NOMO-1 (cell line): ENCODE measurements around the gene COMTD1.

Source experiments
- DNase-seq, 2 experiments: peaks; one replicate each; lab custom pipeline; 2025; ENCODE audit not compliant: unreplicated experiment in 2 of 2; lab: John Stamatoyannopoulos, UW

Gene COMTD1

GRCh38 chr10:75235375-75236177 lies at the start of gene COMTD1:
Gene COMTD1, minus strand, starts transcription at chr10:75235957. Its CDS starts 29 bp downstream, at chr10:75235928.
- peak; percentile 89 to 93 for DNase-seq

GRCh38 chr10:75283671-75284470 lies 48.1 kb upstream of the COMTD1 start:
- DNase-seq, result no peak

- DNase-seq, result no peak
These were observed 47.4 kb upstream of the COMTD1 start for GRCh38 chr10:75283078-75283670.

DNA sequence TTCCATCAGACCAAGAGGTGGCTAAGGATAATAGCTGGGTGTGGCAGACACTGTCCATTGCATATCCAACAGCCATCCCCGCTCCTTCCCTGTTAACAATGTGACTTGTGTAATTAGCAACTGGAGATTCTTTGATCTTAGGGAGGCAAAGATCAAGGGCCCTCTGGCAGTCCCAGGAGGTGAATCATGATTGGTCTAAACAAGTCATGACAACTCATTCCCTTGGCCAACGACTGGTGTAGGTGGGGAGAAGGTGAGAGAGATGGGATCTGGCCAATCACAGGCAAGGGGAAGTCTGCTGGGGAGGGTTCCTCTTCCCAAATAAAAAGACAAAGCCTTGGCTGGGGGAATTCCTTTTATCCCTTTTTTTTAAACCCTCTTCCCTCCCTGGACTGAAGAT lies 46.2 kb upstream of the COMTD1 start:
- no peak for DNase-seq

DNA sequence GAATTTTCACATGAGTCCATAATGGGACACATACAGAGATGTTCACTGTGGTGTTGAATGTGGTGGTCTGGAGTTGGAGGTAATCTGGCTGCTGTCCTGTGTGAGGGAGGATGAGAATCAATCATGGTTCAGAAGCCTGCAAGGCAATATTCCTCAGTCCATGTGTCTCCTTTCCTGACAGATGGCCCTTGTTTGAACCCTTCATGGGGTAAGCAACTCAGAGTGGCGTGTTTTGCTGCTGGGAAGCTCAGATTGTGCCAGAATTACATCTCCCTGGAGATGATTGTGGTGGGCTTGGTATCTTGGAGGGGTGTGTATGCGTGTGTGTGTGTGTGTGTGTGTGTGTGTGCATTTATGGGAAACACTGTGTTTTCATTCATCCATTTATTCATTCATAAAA lies 44.5 kb upstream of the COMTD1 start:
- no peak for DNase-seq

GRCh38 chr10:75276069-75276872 lies 40.5 kb upstream of the COMTD1 start:
- DNase-seq, result no peak

- no peak for DNase-seq
These were observed 37.1 kb upstream of the COMTD1 start for GRCh38 chr10:75272896-75273295.

DNA sequence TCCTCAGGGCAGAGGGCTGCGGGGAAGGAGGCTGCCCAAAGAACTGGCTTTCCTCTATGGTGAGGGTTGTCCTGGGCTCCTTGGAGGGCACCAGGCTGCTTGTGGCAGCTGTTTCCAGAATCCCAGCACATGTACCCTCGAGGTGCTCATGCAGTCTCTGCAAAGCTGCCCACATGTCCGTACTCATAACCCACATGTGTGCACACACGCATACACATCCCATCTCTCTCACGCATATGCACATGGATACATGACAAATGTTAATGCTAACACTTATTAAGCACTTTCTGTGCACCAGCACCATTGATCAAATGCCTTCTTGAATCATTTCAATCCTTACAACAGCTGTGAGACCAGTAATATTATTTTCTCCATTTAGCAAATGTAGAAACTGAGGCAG lies 36.3 kb upstream of the COMTD1 start:
- no peak for DNase-seq

- peak in 1 of 2 experiments; percentile 4 for DNase-seq
These were observed 33.8 kb upstream of the COMTD1 start for GRCh38 chr10:75269605-75270004.

DNA sequence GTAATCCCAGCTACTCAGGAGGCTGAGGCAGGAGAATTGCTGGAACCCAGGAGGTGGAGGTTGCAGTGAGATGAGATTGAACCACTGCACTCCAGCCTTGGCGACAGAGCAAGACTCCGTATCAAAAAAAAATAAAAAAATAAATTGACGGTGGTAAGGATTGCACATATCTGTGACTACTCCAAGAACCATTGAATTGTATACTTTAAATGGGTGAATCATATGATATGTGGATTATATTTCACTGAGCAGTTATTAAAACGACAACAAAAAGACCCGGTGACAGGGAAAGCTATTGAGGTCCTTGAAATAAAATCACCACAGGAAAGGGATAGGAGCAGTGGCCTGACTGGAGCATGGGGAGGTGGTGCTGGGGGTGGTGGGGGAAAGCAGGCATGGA lies 31.2 kb upstream of the COMTD1 start:
- no peak for DNase-seq

GRCh38 chr10:75265856-75266255 lies 30.1 kb upstream of the COMTD1 start:
- DNase-seq, result no peak

DNA sequence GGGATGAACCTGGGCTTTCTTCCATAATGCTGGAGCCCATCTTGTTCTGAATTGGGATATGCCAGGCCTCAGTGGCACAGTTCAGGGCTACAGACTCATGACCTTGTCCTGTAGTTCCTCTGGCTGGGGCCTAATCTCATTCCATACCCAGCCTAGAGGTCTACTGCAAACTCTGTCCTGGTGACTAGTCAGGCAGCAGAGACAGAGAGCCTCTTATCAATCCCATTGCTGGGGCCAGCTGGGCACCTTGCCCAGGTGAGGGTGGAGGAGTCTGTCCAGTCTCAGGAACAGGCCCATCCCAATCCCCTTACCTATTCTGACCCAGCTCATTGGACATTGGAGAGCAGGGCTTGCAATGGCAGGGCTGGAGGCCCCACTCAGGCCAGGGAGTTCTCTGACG lies 28.0 kb upstream of the COMTD1 start:
- DNase-seq, result no peak

DNA sequence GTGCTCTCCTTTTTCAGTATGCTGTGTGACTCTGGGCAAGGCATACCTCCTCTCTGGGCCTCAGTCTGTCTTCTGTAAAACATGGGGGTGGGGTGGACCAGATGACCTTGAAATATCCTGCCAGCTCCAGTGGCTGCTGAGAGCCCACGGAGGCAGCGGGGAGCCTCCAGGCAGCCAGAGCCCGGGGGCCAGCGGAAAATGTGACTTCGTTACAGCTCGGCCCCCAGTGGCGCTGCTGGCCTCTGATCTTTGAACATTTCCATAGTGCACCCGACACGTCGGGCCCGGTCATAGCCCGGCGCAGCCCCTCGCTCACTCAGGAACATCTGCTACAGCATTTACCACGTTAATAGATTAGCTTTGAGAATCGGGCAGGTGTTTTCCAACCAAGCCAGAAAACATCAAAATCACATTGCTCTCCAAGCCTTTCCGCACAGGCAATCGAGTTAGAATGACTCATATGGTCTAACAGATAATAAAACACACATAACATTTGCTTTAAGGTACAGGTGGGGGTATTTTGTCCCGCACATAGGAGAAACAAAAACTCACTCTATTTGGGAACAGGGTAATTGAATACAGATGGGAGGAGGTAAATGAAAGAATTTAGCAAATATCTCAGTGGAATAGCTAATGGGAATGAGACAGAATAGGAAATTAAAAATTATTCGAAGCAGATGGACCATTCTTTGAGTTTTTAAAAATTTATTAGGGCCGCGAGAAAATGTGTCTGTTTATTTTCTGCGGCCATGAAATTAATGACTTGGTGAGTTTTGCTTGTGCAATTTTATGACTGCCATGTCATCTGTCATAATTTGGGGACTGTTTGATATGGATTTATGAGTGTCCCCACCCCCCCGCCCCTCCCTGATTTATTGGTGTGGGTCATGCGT lies 26.3 kb upstream of the COMTD1 start:
- no peak for DNase-seq

DNA sequence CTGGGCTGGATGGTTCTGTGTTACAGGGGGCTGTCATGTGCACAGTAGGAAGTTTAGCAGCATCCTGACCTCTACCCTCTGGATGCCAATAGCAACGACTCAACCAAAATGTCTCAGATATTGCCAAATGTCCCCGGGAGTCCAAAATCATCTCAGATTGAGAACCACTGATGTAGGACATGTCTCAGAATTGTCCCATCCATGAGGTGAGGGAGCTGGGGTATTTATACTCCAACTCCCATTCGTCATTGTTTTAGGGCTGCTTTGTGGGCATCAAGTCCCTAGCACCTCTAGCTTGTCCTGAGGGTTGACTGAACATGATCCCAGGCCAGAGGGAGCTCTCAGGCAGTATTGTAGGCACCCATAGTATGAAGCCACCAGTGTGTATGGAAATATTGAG lies 25.2 kb upstream of the COMTD1 start:
- DNase-seq, result no peak

- DNase-seq, result no peak
These were observed 19.0 kb upstream of the COMTD1 start for GRCh38 chr10:75254739-75255138.

- no peak for DNase-seq
These were observed 17.8 kb upstream of the COMTD1 start for GRCh38 chr10:75253281-75254220.

DNA sequence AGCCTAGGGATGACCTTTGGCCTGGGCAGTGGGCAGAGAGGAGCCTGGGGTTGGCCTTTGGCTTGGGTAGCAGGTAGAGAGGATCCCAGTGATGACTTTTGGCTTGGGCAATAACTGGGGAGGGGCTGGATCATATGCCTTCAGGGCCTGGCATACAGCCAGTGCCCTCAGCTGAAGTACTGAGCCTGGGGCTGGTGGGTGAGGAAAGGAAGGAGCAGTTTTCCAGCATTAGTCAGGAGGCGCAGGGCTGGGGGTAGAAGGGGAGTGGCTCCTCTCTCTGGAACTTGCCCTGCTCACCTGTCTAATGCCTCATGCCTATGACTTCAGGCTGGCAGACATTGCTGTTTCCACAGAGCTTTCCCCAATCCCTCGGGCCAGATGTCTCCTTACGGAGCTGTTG lies 15.2 kb upstream of the COMTD1 start:
- no peak for DNase-seq

DNA sequence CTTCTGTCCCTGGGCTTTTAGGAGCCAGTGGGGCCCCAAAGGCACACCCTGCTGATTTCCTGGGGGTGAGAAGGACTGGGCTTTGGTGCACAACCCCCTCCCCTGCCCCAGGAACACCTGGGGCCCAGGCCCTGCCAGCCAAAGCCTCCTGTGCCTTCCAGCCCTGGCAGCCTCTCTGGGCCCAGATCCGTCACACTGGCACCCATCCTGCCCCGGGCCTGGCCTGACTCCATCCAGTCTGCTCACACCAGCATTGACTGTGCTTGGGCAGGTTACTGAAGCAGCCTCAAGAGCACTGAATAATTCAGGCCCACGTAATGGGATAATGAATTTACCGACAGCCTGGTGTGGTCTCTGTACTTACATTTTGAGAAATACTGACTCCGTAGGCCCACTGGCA lies 12.0 kb upstream of the COMTD1 start:
- no peak for DNase-seq

DNA sequence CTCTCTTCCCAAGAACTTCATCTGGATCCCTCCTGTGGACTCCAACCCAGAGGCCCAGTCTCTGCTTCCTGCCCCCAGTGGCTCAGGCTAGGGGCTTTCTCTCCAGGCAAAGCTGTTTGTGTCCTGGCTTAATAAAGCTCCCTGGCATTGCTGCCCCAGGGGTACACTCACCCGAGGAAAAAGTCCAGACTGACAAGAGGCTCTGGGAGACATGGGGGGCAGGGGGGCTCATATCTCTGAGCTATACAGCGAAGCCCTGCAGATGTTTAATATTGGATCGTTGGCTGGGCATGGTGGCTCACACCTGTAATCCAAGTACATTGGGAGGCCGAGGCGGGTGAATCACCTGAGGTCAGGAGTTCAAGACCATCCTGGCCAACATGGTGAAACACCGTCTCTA lies 10.7 kb upstream of the COMTD1 start:
- DNase-seq, result no peak
